ENCODE results near the gene RSL1D1. TPM values are rescaled to one million over a fixed set of nuclear protein-coding genes. Genes with fewer than 3 reads are reported as not detected.
"Not testable (repeated sequence)": the region's sequence is repeated elsewhere in the genome, so short reads cannot be mapped to it uniquely, and the experiment has no call there.

Gene RSL1D1
- total RNA-seq, 1 donor from 2014 or later: 199 TPM

GRCh38 chr16:11835891-11836649 lies 15.3 kb downstream of the RSL1D1 start:
- no peaks in the 10 kb centered on the region for H3K27me3 Mint-ChIP-seq (ENCODE audit: low read depth)
- H3K4me1 Mint-ChIP-seq: peaks cover 5% of the 10 kb centered on the region
- no peak overlapping the region for H3K4me3 Mint-ChIP-seq
- H3K36me3 Mint-ChIP-seq (ENCODE audit: low read depth): peaks cover 13% of the 10 kb centered on the region
- no peak overlapping the region for H3K27ac Mint-ChIP-seq (ENCODE audit: unreplicated experiment)
- H3K9me3 Mint-ChIP-seq: no peaks in the 10 kb centered on the region
- no peak for TF ChIP-seq CTCF (conservative IDR thresholded peaks at IDR 0.05)
- no peak for DNase-seq (ENCODE audit: low read depth, low spot score)

- no peak overlapping the region for H3K27ac Mint-ChIP-seq (ENCODE audit: unreplicated experiment)
- H3K9me3 Mint-ChIP-seq: no peaks in the 10 kb centered on the region
- H3K4me1 Mint-ChIP-seq: peaks cover 5% of the 10 kb centered on the region
- TF ChIP-seq CTCF (conservative IDR thresholded peaks at IDR 0.05): no peak
- peaks cover 12% of the 10 kb centered on the region for H3K36me3 Mint-ChIP-seq (ENCODE audit: low read depth)
- no peak overlapping the region for H3K4me3 Mint-ChIP-seq
- no peaks in the 10 kb centered on the region for H3K27me3 Mint-ChIP-seq (ENCODE audit: low read depth)
- no peak for DNase-seq (ENCODE audit: low read depth, low spot score)
Observed at GRCh38 chr16:11835309-11835708, 16.0 kb downstream of the RSL1D1 start.

GRCh38 chr16:11833951-11834695 lies 17.2 kb downstream of the RSL1D1 start:
- no peak for TF ChIP-seq CTCF (conservative IDR thresholded peaks at IDR 0.05)
- Mint-ChIP-seq H3K4me3 (no peak overlapping the region), H3K9me3 (no peaks in the 10 kb centered on the region), H3K27ac (ENCODE audit: unreplicated experiment) (peak overlapping the region; percentile 7), H3K36me3 (ENCODE audit: low read depth) (peaks cover 6% of the 10 kb centered on the region), H3K4me1 (peaks cover 5% of the 10 kb centered on the region), H3K27me3 (ENCODE audit: low read depth) (no peaks in the 10 kb centered on the region)
- no peak for DNase-seq (ENCODE audit: low read depth, low spot score)

- Mint-ChIP-seq H3K4me1 (no peaks in the 10 kb centered on the region), H3K4me3 (no peak overlapping the region), H3K9me3 (no peaks in the 10 kb centered on the region), H3K27ac (ENCODE audit: unreplicated experiment) (no peak overlapping the region), H3K36me3 (ENCODE audit: low read depth) (no peaks in the 10 kb centered on the region), H3K27me3 (ENCODE audit: low read depth) (no peaks in the 10 kb centered on the region)
- no peak for TF ChIP-seq CTCF (conservative IDR thresholded peaks at IDR 0.05)
- DNase-seq (ENCODE audit: low read depth, low spot score): no peak
Observed at GRCh38 chr16:11828696-11829095, 22.6 kb downstream of the RSL1D1 start.

GRCh38 chr16:11825520-11826165 lies 25.7 kb downstream of the RSL1D1 start:
- not testable (repeated sequence) for H3K9me3 Mint-ChIP-seq; H3K27me3 Mint-ChIP-seq (ENCODE audit: low read depth); H3K4me1 Mint-ChIP-seq; H3K27ac Mint-ChIP-seq (ENCODE audit: unreplicated experiment); DNase-seq (ENCODE audit: low read depth, low spot score); H3K36me3 Mint-ChIP-seq (ENCODE audit: low read depth); H3K4me3 Mint-ChIP-seq

All from neural crest cell (in vitro differentiated cells).